Measurements from ENCODE around the gene LRRC14B.
"Not testable (repeated sequence)": the region's sequence is repeated elsewhere in the genome, so short reads cannot be mapped to it uniquely, and the experiment has no call there.

GRCh38 chr5:241045-241669, 49.9 kb downstream of the LRRC14B start:
- not testable (repeated sequence) for TF ChIP-seq CTCF, POLR2A (IDR thresholded peaks at IDR 0.05)

Data from thyroid gland (tissue), 4 donors.